ENCODE measurements around the gene PPP3R1.

PPP3R1 gene

DNA sequence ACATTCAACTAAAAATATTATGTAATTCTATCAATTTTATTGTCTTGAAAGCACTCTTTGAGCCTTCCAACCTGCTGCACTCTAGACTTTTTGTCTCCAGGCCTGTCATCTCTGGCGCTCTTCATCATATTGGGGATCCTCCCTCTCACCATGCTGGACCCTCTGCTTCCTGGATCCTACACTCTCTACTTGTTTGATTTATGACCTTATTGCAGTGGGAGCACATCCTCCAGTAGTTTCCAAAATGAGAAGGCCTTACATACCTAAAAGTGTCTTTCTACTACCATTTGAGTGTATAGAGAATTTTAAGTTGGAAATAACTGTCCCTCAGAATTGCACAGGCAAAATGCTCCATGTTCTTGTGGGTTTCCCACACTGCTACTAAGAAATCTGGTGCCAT is 69.4 kb downstream of the PPP3R1 start:
- peaks cover 73% of the 10 kb centered on the region for H3K36me3 ChIP-seq (ENCODE audit: insufficient read depth, low read length)
- H3K4me3 ChIP-seq (ENCODE audit: low read length, poor library complexity, severe bottlenecking) = no peak overlapping the region
- H3K4me2 ChIP-seq (ENCODE audit: low read depth, low read length, poor library complexity, severe bottlenecking) = no peak overlapping the region
- H3K27me3 ChIP-seq (ENCODE audit: insufficient read depth, low read length, poor library complexity, severe bottlenecking) = no peaks in the 10 kb centered on the region
- TF ChIP-seq EZH2phosphoT487 (IDR thresholded peaks at IDR 0.05; ENCODE audit: borderline replicate concordance) = no peak
- TF ChIP-seq, protein P1, sequence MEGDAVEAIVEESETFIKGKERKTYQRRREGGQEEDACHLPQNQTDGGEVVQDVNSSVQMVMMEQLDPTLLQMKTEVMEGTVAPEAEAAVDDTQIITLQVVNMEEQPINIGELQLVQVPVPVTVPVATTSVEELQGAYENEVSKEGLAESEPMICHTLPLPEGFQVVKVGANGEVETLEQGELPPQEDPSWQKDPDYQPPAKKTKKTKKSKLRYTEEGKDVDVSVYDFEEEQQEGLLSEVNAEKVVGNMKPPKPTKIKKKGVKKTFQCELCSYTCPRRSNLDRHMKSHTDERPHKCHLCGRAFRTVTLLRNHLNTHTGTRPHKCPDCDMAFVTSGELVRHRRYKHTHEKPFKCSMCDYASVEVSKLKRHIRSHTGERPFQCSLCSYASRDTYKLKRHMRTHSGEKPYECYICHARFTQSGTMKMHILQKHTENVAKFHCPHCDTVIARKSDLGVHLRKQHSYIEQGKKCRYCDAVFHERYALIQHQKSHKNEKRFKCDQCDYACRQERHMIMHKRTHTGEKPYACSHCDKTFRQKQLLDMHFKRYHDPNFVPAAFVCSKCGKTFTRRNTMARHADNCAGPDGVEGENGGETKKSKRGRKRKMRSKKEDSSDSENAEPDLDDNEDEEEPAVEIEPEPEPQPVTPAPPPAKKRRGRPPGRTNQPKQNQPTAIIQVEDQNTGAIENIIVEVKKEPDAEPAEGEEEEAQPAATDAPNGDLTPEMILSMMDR (conservative IDR thresholded peaks at IDR 0.05; ENCODE audit: low read length) = no peak
- no peaks in the 10 kb centered on the region for H3F3A ChIP-seq (ENCODE audit: low read depth)
- H4K20me1 ChIP-seq (ENCODE audit: insufficient read depth, low read length, poor library complexity, severe bottlenecking) = peaks cover 31% of the 10 kb centered on the region
- H3K9me2 ChIP-seq (replicated peaks; ENCODE audit: low read depth, low read length) = no peaks in the 10 kb centered on the region
- H3K79me2 ChIP-seq (ENCODE audit: insufficient read depth, low read length) = peaks cover 16% of the 10 kb centered on the region
- no peaks in the 10 kb centered on the region for H3K4me1 ChIP-seq (ENCODE audit: insufficient read depth, low read length, poor library complexity, severe bottlenecking)
- H3K9me3 ChIP-seq (ENCODE audit: insufficient read depth, low read depth, low read length) = no peaks in the 10 kb centered on the region
- no peak overlapping the region for H2AFZ ChIP-seq (ENCODE audit: low read length)
- H3K9ac ChIP-seq (ENCODE audit: low read depth, low read length, poor library complexity, severe bottlenecking) = no peak overlapping the region

DNA sequence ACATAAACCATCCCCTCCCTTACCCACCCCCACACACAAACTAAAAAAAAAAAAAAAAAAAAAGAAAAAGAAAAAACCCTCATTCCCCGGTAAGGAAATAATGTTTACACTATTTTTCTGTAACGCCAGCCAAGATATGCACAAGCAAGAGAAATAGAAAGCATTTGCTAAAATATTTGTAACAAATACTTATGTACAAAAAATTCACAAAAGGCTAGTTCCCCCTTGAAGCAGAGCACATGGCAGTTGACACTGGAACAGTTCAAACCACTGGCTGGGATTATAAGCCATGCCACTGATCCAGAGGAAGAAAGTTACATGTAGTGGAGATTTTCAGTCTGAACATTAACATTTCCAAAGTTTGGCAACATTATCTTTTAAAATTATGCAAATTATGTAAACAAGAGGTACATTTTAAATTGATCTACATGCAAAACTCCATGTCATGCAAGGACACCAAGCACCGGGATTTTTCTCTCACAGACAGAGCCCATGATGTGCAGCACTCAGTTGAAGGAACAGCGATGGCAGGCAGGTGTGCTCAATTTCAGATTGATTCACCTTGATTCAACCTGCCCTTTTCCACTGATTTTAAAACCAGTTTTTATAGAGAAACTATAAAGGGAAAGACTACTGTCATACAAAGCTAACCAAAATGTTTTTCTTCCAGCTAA is 73.2 kb downstream of the PPP3R1 start:
- Histone ChIP-seq H3K9me3 (ENCODE audit: insufficient read depth, low read depth, low read length) (no peaks in the 10 kb centered on the region), H3K27me3 (ENCODE audit: insufficient read depth, low read length, poor library complexity, severe bottlenecking) (no peaks in the 10 kb centered on the region), H2AFZ (ENCODE audit: low read length) (no peak overlapping the region), H3K9me2 (replicated peaks; ENCODE audit: low read depth, low read length) (no peaks in the 10 kb centered on the region), H3K36me3 (ENCODE audit: insufficient read depth, low read length) (peaks cover 78% of the 10 kb centered on the region), H3K4me1 (ENCODE audit: insufficient read depth, low read length, poor library complexity, severe bottlenecking) (no peaks in the 10 kb centered on the region), H3K4me3 (ENCODE audit: low read length, poor library complexity, severe bottlenecking) (no peak overlapping the region), H3K9ac (ENCODE audit: low read depth, low read length, poor library complexity, severe bottlenecking) (no peak overlapping the region), H3F3A (ENCODE audit: low read depth) (no peaks in the 10 kb centered on the region), H4K20me1 (ENCODE audit: insufficient read depth, low read length, poor library complexity, severe bottlenecking) (peaks cover 12% of the 10 kb centered on the region), H3K4me2 (ENCODE audit: low read depth, low read length, poor library complexity, severe bottlenecking) (no peak overlapping the region), H3K79me2 (ENCODE audit: insufficient read depth, low read length) (no peaks in the 10 kb centered on the region; the same call in 1 of the 2 replicates)
- no peak for TF ChIP-seq EZH2phosphoT487 (IDR thresholded peaks at IDR 0.05; ENCODE audit: borderline replicate concordance)
- TF ChIP-seq, protein P1 (conservative IDR thresholded peaks at IDR 0.05; ENCODE audit: low read length) = no peak

DNA sequence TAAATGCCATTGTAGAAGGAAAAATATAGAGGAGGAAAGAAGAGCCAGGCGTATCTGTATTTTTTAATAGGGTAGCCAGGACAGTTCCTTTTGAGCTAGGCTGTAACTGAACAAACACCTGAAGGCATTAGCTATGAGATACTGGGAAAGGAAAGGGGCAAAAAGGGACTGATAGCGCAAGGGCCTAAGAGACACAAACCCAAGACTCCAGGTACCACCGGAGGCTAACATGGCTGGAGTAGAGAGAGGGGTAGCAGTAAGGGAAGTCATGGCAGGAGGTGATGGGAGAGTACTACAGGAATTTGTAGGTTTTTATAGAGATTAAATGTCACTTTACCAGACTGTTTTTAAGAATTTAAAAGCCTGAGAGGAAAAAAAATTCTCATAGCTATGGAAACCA is 73.9 kb downstream of the PPP3R1 start:
- peaks cover 5% of the 10 kb centered on the region for H3K4me1 ChIP-seq (ENCODE audit: insufficient read depth, low read length, poor library complexity, severe bottlenecking)
- peaks cover 72% of the 10 kb centered on the region for H3K36me3 ChIP-seq (ENCODE audit: insufficient read depth, low read length)
- TF ChIP-seq, protein P1 (conservative IDR thresholded peaks at IDR 0.05; ENCODE audit: low read length) = no peak
- no peak for TF ChIP-seq EZH2phosphoT487 (IDR thresholded peaks at IDR 0.05; ENCODE audit: borderline replicate concordance)
- no peaks in the 10 kb centered on the region; the same call in 1 of the 2 replicates for H3K79me2 ChIP-seq (ENCODE audit: insufficient read depth, low read length)
- H4K20me1 ChIP-seq (ENCODE audit: insufficient read depth, low read length, poor library complexity, severe bottlenecking) = peaks cover 12% of the 10 kb centered on the region
- no peaks in the 10 kb centered on the region for H3K9me3 ChIP-seq (ENCODE audit: insufficient read depth, low read depth, low read length)
- H3K4me2 ChIP-seq (ENCODE audit: low read depth, low read length, poor library complexity, severe bottlenecking) = no peak overlapping the region
- no peaks in the 10 kb centered on the region for H3K9me2 ChIP-seq (replicated peaks; ENCODE audit: low read depth, low read length)
- no peak overlapping the region for H3K4me3 ChIP-seq (ENCODE audit: low read length, poor library complexity, severe bottlenecking)
- H3K27me3 ChIP-seq (ENCODE audit: insufficient read depth, low read length, poor library complexity, severe bottlenecking) = no peaks in the 10 kb centered on the region
- H3F3A ChIP-seq (ENCODE audit: low read depth) = no peaks in the 10 kb centered on the region
- no peak overlapping the region for H2AFZ ChIP-seq (ENCODE audit: low read length)
- no peak overlapping the region for H3K9ac ChIP-seq (ENCODE audit: low read depth, low read length, poor library complexity, severe bottlenecking)
